NCI-H1436 (cell line): Measurements from ENCODE around the gene KCNS1.

ENCODE experiments used
- DNase-seq: peaks from one replicate; lab custom pipeline; 2025; lab: John Stamatoyannopoulos, UW

Gene KCNS1

DNA sequence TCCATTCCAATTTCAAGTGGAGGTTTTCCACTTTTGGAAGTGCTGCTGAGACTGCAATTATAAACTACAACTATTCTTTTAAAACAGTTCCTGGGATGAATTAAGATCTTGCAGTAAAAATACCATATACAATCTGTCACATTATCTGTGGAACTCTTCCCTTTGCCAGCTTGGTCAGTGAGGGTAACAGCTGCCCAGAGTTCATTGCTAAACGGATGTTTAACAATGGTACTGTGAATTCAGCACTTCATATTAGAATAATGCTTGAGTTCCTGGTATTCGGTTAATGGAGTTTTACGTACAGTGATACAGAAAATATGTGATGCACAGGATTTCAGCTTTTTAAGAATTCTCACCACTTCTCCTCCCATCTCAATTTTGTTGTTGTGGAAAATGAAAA is 51.5 kb downstream of the KCNS1 start:
- DNase-seq, result no peak

DNA sequence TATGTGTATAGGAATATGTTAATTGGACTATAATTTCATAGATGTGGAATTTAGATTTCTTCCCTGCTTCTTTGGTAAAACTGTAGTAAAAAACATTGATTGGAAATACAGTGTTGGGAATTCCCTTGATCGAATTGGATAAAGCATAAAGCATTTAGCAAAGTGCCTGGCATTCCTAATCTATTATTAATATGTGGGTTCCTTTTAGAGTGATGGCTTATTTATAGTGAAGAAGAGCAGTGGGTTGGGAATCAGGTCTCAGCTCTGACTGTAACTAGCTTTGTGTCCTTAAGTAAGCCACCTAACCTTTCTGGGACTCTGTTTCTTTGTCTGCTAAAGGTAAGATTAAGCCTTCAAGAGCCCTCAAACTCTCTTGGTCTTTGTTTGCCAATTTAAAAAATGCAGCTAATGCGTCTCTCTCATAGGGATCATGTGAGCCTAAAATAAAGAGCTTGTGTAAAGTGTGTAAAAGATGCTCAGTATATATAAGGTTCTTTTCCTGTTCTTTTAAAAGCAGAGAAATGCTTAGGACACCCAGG is 53.3 kb downstream of the KCNS1 start:
- DNase-seq, result no peak

DNA sequence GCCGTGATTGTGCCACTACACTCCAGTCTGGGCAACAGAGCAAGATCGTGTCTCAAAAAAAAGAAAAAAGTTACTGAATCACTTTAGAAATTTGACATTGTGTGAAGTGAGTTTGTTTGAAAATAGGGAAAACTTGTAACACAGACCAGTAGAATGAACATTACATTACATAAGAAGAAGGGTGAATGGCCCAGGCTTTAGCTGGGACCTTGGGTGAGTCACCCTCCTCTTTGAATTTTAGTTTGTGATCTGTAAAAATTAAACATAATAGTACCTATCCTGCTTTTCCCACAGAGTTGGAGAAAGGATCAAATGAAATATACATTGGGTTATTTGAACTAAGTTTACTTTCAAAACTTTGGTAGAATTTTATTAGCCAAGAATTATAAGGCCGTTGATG is 56.3 kb downstream of the KCNS1 start:
- no peak for DNase-seq

DNA sequence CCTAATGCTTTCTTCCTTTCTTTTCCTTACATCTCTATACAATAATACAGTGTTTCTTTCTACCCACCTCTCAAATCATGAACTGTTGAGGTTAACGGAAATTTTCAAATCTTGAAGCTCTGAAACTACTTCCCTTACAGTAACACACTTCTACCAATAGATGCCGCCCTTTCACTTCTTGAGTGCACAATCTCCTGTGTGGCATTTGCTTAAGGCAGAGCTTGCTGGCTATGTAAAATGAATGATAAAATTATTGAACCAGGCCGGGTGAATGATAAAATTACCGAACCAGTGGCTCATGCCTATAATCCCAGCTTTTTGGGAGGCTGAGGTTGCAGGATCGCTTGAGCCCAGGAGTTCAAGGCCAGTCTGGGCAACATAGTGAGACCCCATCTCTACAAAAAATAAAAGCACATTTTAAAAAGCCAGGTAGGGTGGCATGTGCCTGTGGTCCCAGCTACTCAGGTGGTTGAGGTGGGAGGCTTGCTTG is 56.8 kb downstream of the KCNS1 start:
- DNase-seq, result peak; percentile 55

DNA sequence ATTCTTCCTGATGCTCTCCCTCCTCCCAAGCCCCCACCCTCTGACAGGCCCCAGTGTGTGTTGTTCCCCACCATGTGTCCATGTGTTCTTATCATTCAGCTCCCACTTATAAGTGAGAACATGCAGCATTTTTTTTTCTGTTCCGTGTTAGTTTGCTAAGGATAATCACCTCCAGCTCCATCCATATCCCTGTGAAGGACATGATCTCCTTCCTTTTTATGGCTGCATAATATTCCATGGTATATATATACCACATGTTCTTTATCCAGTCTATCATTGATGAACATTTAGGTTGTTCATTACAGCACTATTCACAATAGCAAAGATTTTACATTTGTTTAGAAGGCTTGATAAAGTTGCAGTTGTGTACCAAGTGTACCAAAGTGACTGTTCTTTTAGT is 57.9 kb downstream of the KCNS1 start:
- no peak for DNase-seq
